SJSA1 (cell line): Measurements from ENCODE around the gene EXD3. TPM values are rescaled to one million over a fixed set of nuclear protein-coding genes. Genes with fewer than 3 reads are reported as not detected.

Experiments
- DNase-seq, 2 experiments: peaks; one replicate each; pipeline ENCODE4 v3.0.0-alpha.2; 2015 to 2020; ENCODE audit warnings: low spot score in 2 of 2, low read depth in 1 of 2
- H3K27ac ChIP-seq: fragments of 250-450 bp; sonication (Bioruptor Pico); 2 replicates; pipeline ENCODE4 v1.5.1; 2020; ENCODE audit warnings: mild to moderate bottlenecking, moderate library complexity
- H3K27me3 ChIP-seq: fragments of 250-450 bp; sonication (Bioruptor Pico); replicated peaks from 2 replicates; pipeline ENCODE4 v1.5.1; 2020; ENCODE audit warnings: mild to moderate bottlenecking, moderate library complexity
- H3K36me3 ChIP-seq: fragments of 250-450 bp; sonication (Bioruptor Pico); 2 replicates; pipeline ENCODE4 v1.5.1; 2020; ENCODE audit warnings: mild to moderate bottlenecking
- H3K4me1 ChIP-seq: fragments of 250-450 bp; sonication (Bioruptor Pico); replicated peaks from 2 replicates; pipeline ENCODE4 v1.6.1; 2021; ENCODE audit warnings: mild to moderate bottlenecking
- H3K4me3 ChIP-seq: fragments of 250-450 bp; sonication (Bioruptor Pico); 2 replicates; pipeline ENCODE4 v1.5.1; 2020; ENCODE audit warnings: mild to moderate bottlenecking
- H3K9me3 ChIP-seq: fragments of 250-450 bp; sonication (Bioruptor Pico); replicated peaks from 2 replicates; pipeline ENCODE4 v1.5.1; 2020; ENCODE audit warnings: mild to moderate bottlenecking
- total RNA-seq: library from RNA; depleted of rRNA; stranded (reverse); fragments of >200 nt; shearing (Covaris generic); gene quantifications from 2 replicates; pipeline ENCODE4 v1.2.3, GENCODE V29; 2014

EXD3 gene
- total RNA-seq, 1 experiment from 2014 or later, result 4.0 TPM

GRCh38 chr9:137397675-137398423 is 25.1 kb downstream of the EXD3 start:
- Histone ChIP-seq H3K27ac (no peak overlapping the region), H3K36me3 (no peaks in the 10 kb centered on the region), H3K4me1 (no peaks in the 10 kb centered on the region), H3K9me3 (no peaks in the 10 kb centered on the region), H3K4me3 (no peak overlapping the region), H3K27me3 (no peaks in the 10 kb centered on the region)
- DNase-seq, result no peak

- Histone ChIP-seq H3K36me3 (no peaks in the 10 kb centered on the region), H3K27me3 (no peaks in the 10 kb centered on the region), H3K9me3 (no peaks in the 10 kb centered on the region), H3K27ac (no peak overlapping the region), H3K4me1 (no peaks in the 10 kb centered on the region), H3K4me3 (no peak overlapping the region)
- no peak for DNase-seq
These were observed 26.2 kb downstream of the EXD3 start for GRCh38 chr9:137396634-137397367.

DNA sequence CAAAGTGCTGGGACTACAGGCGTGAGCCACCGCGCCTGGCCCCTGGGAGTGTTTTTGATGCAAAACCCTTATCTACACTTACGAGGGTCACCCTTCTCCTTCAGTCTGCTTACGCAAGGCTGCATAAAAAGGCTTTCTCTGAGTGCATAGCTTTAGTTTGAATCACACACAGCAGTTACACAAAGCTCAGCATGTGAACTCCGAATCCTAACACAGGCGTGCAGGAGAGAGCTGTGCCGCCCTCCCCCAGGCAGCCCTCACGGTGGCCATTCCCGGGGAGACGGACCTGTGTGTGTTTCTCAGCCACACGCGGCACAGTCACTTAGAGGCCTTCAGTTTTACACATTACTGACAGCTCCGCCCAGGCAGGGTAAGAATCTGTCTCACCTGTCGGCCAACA is 26.7 kb downstream of the EXD3 start:
- Histone ChIP-seq H3K36me3 (no peaks in the 10 kb centered on the region), H3K4me3 (no peak overlapping the region), H3K4me1 (no peaks in the 10 kb centered on the region), H3K9me3 (no peaks in the 10 kb centered on the region), H3K27ac (no peak overlapping the region), H3K27me3 (no peaks in the 10 kb centered on the region)
- no peak for DNase-seq

GRCh38 chr9:137395666-137396010 is 27.3 kb downstream of the EXD3 start:
- Histone ChIP-seq H3K36me3 (no peaks in the 10 kb centered on the region), H3K4me1 (no peaks in the 10 kb centered on the region), H3K27ac (no peak overlapping the region), H3K27me3 (no peaks in the 10 kb centered on the region), H3K9me3 (no peaks in the 10 kb centered on the region), H3K4me3 (no peak overlapping the region)
- no peak for DNase-seq

DNA sequence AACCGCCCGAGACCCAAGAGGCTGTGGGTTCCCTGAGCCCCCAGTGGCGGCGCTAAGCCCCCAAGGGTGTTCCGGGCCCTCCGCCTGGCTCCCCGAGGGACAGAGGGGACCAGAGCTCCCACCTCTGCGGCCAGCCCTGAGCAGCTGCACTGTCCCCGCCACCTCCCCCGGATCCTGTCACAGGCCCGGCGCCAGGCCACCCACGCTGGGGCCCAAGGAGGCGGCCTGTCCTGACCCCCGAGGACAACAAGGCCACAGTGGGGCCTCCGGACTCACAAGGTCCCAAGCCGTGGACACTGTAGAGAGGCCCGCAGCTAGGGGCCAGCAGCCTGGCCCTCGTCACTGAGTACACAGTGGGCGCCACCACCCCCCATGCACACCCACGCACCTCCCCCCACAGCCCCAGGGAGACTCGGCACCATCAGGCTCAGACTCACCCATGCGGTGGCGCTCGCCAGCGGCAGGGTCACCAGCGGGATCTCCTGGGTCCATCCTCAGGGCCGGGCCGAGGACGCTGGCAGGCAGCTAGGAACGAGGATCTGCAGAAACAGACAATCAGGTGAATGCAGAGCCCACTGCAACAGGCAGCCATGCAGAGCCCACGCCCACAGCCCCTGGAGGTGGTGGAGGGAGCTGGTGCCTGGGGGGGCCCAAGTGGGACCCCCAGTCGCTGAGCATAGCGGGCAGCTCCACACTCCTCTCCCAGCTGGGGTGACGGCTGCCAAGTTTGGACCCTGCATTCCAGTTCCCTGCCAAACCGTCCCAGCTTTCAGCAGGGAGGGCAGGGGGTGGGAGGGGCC is 27.9 kb downstream of the EXD3 start:
- Histone ChIP-seq H3K4me1 (no peaks in the 10 kb centered on the region), H3K9me3 (no peaks in the 10 kb centered on the region), H3K27ac (no peak overlapping the region), H3K4me3 (no peak overlapping the region), H3K27me3 (no peaks in the 10 kb centered on the region), H3K36me3 (no peaks in the 10 kb centered on the region)
- no peak for DNase-seq

DNA sequence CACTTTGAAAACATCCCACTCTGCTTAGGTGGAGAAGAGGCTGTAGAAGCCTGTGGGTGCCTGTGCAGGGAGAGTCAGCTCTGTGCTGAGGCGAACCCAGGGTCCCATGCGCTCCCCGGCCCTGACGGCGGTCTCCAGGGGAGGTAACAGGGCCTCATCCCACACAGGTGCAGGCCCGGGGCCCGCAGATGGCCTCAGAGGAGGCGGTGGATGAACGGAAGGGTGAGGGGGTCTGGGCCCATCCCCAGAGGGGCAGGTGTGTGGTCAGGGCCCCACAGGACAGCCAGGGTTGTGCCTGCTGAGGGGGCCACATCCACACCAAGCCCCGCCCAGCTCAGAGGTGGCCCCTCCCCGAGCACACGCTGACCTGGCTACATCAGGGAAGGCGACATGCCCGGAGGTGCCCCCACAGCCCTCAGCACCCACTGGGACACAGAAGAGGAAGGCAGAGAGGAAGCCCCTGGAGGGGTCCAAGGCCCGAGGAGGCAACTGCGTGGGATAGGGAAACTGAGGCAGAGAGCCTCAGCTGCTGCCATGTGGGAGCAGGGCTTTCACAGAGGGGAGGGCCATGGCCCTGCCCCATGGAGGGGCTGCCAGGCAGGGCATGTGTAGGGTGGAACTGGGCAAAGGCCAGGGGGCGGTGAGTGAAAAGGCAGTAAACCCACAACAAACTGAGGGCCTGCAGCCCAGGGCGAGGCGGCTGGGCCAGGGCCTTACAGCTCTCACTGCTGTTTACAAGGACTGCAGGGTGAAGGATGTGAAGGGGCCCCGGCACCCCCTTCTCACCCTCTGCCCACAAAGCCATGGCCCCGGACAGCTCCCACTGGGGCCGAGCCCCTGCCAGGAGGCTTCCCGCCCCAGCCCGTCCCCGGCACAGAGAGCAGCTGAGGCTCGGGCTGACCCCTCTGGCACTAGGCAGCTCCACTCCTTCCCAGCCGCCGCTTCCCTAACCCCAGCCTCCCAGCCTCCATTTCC is 29.5 kb downstream of the EXD3 start:
- Histone ChIP-seq H3K4me1 (no peaks in the 10 kb centered on the region), H3K9me3 (no peaks in the 10 kb centered on the region), H3K27ac (no peak overlapping the region)

DNA sequence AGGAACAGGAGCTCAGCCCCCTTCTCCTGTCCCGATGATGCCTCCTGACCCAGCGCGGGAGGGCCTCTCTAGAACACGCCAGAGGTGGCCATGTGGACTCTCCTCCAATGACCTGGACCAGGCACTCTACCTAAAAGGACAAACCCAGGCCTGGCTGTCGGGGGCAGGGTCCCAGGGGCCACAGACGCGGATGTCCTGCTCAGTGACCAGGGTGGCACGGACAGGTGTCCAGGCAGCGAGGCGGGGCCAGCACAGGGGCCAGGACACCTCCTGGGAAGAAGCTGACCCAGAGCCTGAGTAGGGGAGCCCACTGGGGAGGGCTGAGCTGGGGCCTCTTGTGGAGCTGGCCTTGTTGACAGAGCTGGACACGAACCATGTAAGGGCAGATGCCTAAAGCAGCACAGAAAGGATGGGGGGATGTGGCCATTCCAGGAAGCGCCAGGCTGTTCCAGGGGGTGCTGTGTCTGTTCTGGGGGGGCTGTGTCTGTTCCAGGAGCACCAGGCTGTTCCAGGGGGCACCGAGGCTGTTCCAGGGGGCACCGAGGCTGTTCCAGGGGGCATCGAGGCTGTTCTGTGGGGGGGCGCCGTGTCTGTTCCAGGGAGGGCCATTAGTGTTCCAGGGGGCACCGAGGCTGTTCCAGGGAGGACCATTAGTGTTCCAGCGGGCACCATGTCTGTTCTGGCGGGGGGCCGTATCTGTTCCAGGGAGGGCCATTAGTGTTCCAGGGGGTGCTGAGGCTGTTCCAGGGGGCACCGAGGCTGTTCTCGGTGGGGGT is 30.5 kb downstream of the EXD3 start:
- no peaks in the 10 kb centered on the region for H3K27me3 ChIP-seq
- no peaks in the 10 kb centered on the region for H3K9me3 ChIP-seq
- H3K4me1 ChIP-seq, result no peaks in the 10 kb centered on the region
- H3K27ac ChIP-seq, result no peak overlapping the region
- no peak for DNase-seq
- H3K36me3 ChIP-seq, result no peaks in the 10 kb centered on the region
- H3K4me3 ChIP-seq, result no peak overlapping the region

More for the DNA sequence above, 29.5 kb downstream of the EXD3 start:
- no peak overlapping the region for H3K4me3 ChIP-seq
- H3K27me3 ChIP-seq, result no peaks in the 10 kb centered on the region
- no peaks in the 10 kb centered on the region for H3K36me3 ChIP-seq
- DNase-seq, result no peak

DNA sequence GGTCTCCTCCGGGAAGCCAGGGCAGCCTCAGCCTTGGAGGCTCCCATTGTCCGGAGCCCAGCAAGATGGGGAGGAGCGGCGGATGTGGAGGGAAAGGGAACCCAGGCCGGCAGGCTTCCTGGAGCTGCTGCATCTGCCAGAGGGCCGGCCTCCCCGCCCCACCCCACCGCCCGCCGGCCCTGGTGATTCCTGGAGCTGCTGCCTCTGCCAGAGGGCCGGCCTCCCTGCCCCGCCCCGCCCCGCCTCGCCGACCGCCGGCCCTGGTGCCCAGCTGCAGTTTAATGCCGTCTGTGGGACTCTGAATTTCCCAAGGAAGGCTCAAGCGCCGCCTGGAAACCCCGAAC is 31.6 kb downstream of the EXD3 start:
- H3K36me3 ChIP-seq, result no peaks in the 10 kb centered on the region
- no peak overlapping the region for H3K4me3 ChIP-seq
- no peaks in the 10 kb centered on the region for H3K9me3 ChIP-seq
- no peaks in the 10 kb centered on the region for H3K27me3 ChIP-seq
- H3K27ac ChIP-seq, result no peak overlapping the region
- H3K4me1 ChIP-seq, result no peaks in the 10 kb centered on the region
- no peak for DNase-seq

GRCh38 chr9:137390553-137391410 is 32.2 kb downstream of the EXD3 start:
- Histone ChIP-seq H3K9me3 (no peaks in the 10 kb centered on the region), H3K36me3 (no peaks in the 10 kb centered on the region), H3K4me1 (no peaks in the 10 kb centered on the region), H3K4me3 (no peak overlapping the region), H3K27ac (no peak overlapping the region), H3K27me3 (no peaks in the 10 kb centered on the region)
- DNase-seq, result no peak

DNA sequence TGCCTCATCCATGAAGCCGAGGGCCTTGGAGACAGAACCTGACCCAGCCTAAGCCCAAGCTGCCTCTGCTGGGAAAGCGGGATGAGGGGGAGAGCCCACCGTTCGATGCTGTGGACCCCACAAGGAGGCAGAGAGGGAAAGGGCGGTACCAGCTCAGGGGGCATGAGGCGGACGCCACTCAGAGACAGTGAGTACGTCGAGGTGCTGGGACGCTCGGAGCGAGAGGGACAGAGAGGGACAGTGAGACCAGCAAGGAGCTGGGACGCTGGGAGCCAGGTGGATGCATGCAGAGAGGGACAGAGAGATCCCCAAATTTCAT is 33.6 kb downstream of the EXD3 start:
- no peaks in the 10 kb centered on the region for H3K27me3 ChIP-seq
- no peak overlapping the region for H3K27ac ChIP-seq
- H3K4me1 ChIP-seq, result no peaks in the 10 kb centered on the region
- no peaks in the 10 kb centered on the region for H3K9me3 ChIP-seq
- no peaks in the 10 kb centered on the region for H3K36me3 ChIP-seq
- no peak for DNase-seq
- H3K4me3 ChIP-seq, result no peak overlapping the region

DNA sequence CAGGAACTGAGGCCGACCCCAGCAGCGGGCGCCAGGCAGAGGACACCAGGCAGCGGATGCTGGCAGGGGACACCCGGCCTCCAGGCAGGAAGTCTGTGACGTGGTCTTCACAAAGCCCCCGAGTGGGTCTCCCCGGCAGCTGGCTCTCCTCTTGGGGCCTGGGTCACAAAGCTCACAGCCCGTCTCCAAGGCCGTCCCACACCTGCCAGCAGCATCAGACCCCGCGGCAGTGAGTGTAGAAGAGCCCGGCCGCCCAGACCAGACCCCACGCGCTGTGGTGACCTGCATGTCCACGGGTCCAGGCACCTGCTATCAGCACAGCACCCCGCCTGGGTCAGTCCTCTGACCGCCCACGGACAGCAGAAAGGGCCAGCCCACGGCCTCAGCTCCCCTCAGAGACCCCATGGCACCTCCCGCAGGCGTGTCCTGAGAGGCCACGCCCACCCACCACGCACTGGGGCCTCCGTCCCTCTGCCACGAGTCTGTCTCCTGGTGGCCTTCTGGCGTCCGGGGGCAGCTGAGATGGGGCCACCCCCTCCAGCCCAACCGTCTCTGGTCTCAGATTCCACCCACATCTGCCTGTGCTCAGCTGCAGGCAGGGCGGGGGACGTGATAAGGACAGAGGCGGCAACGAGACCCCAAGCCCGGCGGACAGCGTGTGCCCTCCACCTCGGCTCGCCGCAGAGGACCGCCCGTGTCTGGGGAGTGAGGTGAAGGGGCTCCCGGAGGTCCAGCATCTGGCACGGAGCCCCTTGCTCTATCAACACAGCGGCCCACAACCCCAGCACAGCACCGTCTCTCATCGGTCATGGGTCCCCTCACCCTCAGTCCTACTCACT is 34.2 kb downstream of the EXD3 start:
- no peak overlapping the region for H3K27ac ChIP-seq
- no peak for DNase-seq
- H3K36me3 ChIP-seq, result no peaks in the 10 kb centered on the region
- no peaks in the 10 kb centered on the region for H3K27me3 ChIP-seq
- H3K9me3 ChIP-seq, result no peaks in the 10 kb centered on the region
- no peak overlapping the region for H3K4me3 ChIP-seq
- no peaks in the 10 kb centered on the region for H3K4me1 ChIP-seq
